Measurements from ENCODE around the gene USP10. TPM values are rescaled to one million over a fixed set of nuclear protein-coding genes. Genes with fewer than 3 reads are reported as not detected.

The USP10 gene
- polyA plus RNA-seq, 3 donors from 2014 or later = 33.8 to 60.6 (median 58.7) TPM

DNA sequence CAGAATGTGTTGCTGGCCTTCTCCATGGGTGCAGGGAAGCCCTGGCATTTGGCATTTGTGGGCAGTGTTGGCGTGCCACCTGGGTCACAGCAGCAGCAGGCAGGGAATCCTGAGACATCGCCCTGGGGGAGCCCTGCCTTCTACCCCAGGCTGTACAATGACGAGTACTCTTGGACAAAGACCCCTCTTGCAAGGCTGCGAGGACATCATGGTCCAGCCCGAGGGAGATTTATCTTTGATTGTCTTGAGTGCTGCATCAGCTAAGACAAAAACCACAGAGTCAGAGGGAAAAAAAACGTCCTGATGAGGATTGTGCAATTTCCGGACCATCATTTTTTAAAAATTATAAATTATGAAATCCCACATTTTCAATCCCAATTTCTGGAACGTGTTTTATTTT is 123.7 kb downstream of the USP10 start:
- Mint-ChIP-seq H3K9me3 (no peaks in the 10 kb centered on the region), H3K27ac (no peak overlapping the region), H3K27me3 (ENCODE audit: low read depth in 3 of 3) (peaks cover 1 to 27% (median 4%) of the 10 kb centered on the region in 3 donors)

DNA sequence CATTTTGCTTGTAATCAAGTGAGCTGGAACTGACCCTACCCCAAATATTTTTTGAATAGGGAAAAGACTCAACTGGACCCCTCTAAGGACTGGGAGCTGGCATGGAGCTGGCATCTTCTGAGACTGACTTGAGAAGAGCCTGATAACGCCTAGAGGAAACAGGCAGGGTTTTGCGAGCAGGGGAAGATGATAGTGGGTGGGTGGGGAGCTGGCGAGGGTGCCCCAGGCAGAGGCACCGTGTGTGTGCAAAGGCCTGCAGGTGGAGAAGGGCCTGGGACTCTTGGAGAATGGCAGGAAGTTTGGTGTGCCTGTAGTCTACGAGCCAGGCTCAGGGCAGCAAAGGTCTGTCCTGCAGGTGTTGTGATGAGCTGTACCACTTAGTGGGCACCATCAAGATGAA is 124.1 kb downstream of the USP10 start:
- H3K4me1 Mint-ChIP-seq = peaks cover 9 to 10% of the 10 kb centered on the region in 2 donors
- peaks cover 1 to 26% (median 2%) of the 10 kb centered on the region in 3 donors for H3K27me3 Mint-ChIP-seq (ENCODE audit: low read depth in 3 of 3)
- no peaks in the 10 kb centered on the region for H3K36me3 Mint-ChIP-seq
- no peaks in the 10 kb centered on the region for H3K9me3 Mint-ChIP-seq
- no peak for DNase-seq
- H3K4me3 Mint-ChIP-seq = no peak overlapping the region
- no peak overlapping the region for H3K27ac Mint-ChIP-seq

More for the DNA sequence above, 123.7 kb downstream of the USP10 start:
- Mint-ChIP-seq H3K4me3 (no peak overlapping the region), H3K36me3 (no peaks in the 10 kb centered on the region), H3K4me1 (peaks cover 9 to 10% of the 10 kb centered on the region in 2 donors)
- no peak for DNase-seq

DNA sequence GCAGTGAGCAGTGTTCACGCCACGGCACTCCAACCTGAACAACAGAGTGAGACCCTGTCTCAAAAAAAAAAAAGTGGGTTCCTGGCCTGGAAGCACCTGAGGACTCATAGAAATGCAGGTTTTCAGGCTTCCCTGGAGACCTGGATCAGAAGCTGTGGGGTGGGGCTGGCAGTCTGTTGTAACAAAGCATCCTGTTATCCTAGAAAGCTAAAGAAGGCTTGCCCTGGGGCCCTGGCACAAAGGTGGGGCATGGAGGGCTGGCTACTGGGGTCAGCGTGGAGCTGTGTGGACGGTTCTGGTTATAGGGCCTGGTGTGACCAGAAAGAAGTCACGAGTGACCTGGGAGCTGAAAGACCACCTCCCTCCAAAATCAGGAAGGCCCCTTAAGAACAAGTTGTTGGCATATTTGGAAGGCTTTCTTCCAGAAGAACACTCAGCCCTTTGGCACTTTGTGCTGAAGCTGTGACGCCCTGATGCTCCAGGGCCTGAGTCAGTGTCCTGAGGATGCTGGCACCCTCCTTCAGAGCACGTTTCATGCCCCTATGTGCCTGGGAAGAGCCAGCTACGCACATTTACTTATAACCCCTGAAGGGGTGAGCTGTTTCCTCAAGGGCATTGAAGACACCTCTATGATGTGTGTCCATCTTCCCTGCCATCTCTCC is 126.2 kb downstream of the USP10 start:
- Mint-ChIP-seq H3K4me1 (no peaks in the 10 kb centered on the region), H3K9me3 (no peaks in the 10 kb centered on the region), H3K27me3 (ENCODE audit: low read depth in 3 of 3) (peaks cover 1 to 21% (median 5%) of the 10 kb centered on the region in 3 donors), H3K4me3 (no peak overlapping the region), H3K36me3 (no peaks in the 10 kb centered on the region), H3K27ac (no peak overlapping the region)
- DNase-seq = no peak

DNA sequence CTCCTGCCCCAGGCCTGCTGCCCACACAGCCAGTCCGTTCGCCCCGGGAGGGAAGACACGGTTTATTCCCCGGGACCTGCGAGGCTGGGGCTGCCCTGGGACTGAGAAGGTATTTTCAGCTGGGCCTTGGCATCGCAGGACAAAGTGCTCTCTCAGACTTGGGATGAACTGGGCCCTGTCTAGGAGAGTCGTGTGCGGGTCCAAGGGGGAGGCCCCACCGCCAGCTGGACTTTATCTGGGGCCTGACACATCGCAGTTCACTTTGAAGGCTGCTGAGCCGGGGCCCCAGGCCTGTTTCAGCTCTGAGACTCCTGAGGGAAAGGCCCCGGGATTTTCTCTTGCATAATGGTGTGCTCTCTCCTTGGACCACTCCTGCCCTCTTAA is 126.8 kb downstream of the USP10 start:
- Mint-ChIP-seq H3K9me3 (no peaks in the 10 kb centered on the region), H3K36me3 (no peaks in the 10 kb centered on the region), H3K4me3 (no peak overlapping the region), H3K27ac (no peak overlapping the region), H3K4me1 (no peaks in the 10 kb centered on the region), H3K27me3 (ENCODE audit: low read depth in 3 of 3) (peaks cover 1 to 20% (median 5%) of the 10 kb centered on the region in 3 donors)
- no peak for DNase-seq

DNA sequence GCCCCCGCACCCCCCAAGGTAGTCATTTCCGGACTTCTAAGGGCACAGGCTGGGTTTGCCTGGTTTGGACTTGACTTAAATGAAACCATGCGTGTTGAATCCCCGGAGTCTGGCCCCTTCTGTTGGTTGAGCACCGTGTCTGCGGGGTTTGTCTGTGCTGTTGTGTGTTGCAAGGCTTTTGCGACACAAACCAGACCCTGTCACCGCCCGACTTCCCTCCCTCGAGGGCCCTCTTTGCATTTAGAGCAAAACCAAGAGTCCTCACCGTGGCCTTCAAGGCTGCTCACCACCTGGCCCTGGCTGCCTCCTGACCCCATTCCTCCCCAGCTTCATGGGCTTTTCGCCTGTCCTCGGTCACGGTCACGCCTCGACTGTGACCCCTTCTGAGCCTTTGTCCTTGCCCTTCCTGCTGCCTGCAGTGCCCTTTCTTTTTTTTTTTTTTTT is 127.4 kb downstream of the USP10 start:
- peaks cover 1 to 15% (median 5%) of the 10 kb centered on the region in 3 donors for H3K27me3 Mint-ChIP-seq (ENCODE audit: low read depth in 3 of 3)
- H3K4me1 Mint-ChIP-seq = no peaks in the 10 kb centered on the region
- no peaks in the 10 kb centered on the region for H3K9me3 Mint-ChIP-seq
- no peak for DNase-seq
- no peaks in the 10 kb centered on the region for H3K36me3 Mint-ChIP-seq
- no peak overlapping the region for H3K4me3 Mint-ChIP-seq
- no peak overlapping the region for H3K27ac Mint-ChIP-seq

DNA sequence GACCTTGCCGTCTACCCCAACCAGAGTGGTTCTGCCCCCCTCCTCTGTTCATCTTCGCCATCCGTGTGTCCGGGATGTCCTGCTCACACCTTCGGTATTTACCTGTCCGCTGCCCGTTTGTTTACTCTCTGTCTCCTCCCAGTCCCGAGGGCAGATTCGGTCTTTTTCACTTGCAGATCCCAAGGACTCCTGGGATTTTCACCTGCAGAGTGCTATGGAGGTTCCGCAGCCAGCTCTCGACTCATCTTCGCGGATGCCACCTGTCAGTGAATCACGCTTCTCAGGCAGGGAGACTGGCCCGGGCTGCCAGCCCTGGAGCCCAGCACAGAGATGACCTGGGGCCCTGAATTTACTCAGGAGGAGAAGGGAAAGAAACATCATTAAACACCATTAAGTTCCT is 128.1 kb downstream of the USP10 start:
- H3K36me3 Mint-ChIP-seq = no peaks in the 10 kb centered on the region
- H3K27me3 Mint-ChIP-seq (ENCODE audit: low read depth in 3 of 3) = peaks cover 1 to 12% (median 3%) of the 10 kb centered on the region in 3 donors
- H3K27ac Mint-ChIP-seq = no peak overlapping the region
- no peaks in the 10 kb centered on the region for H3K9me3 Mint-ChIP-seq
- DNase-seq = no peak
- H3K4me3 Mint-ChIP-seq = no peak overlapping the region
- H3K4me1 Mint-ChIP-seq = no peaks in the 10 kb centered on the region

DNA sequence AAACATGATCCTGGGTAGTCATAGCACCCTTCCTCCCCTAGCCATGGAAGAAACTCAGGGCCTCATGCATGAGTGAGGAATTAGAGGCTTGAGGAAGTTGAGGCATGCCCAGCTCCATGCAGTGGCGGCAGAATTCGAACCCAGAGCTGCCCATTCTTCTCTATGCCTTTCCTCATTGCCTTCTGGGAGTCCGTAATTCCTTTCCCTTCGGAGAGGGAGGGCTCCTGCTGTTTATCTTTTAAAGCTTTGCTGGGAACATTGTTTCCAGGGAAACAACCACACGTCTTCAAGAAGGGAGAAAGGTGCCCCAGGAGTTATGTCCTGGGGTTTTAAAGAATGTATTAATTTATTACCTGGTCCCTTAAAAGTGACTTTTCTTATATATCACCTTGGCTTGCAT is 128.5 kb downstream of the USP10 start:
- Mint-ChIP-seq H3K36me3 (no peaks in the 10 kb centered on the region), H3K4me3 (no peak overlapping the region), H3K9me3 (no peaks in the 10 kb centered on the region), H3K27ac (no peak overlapping the region), H3K4me1 (no peaks in the 10 kb centered on the region), H3K27me3 (ENCODE audit: low read depth in 3 of 3) (peaks cover 0 to 12% (median 3%) of the 10 kb centered on the region in 3 donors)
- no peak for DNase-seq

Other genes with a start within 250 kb of the USP10 start
- 1 to 10 TPM; 3.0 to 5.2 (median 5.1) TPM for gene MEAK7, start 195.3 kb upstream of the USP10 start, polyA plus RNA-seq
- 100 to 1,000 TPM; 193 to 268 (median 235) TPM for gene COTL1, start 81.9 kb upstream of the USP10 start, polyA plus RNA-seq
- 10 to 100 TPM; 18.0 to 28.0 (median 20.7) TPM for gene KLHL36, start 51.5 kb upstream of the USP10 start, polyA plus RNA-seq
- under 1 TPM; 0.05 to 0.24 (median 0.09) TPM for gene CRISPLD2, start 120.0 kb downstream of the USP10 start, polyA plus RNA-seq

Measured in immature natural killer cell (primary cell).